SK-N-SH (cell line): ENCODE data around the gene TMEM54. TPM values are rescaled to one million over a fixed set of nuclear protein-coding genes. Genes with fewer than 3 reads are reported as not detected.

Source experiments
- CTCF ChIA-PET: fragments of 300-600, 350-600 bp; formaldehyde crosslinking; extraction: SDS; loops from one replicate; lab custom pipeline; 2021; lab: Yijun Ruan, JAX
- POLR2A ChIA-PET: fragments of 350-600 bp; sonication (Branson Sonifier 250); formaldehyde crosslinking; extraction: SDS; loops from one replicate; lab custom pipeline; 2020; ENCODE audit warnings: antibody characterized with exemption, inconsistent platforms; lab: Yijun Ruan, JAX
- DNase-seq: peaks from one replicate; pipeline ENCODE4 v3.0.0; 2012
- H2AFZ ChIP-seq: fragments of 200-600 bp; sonication (generic); 2 replicates; pipeline ENCODE4 v1.8.1; 2016; ENCODE audit warnings: antibody characterized with exemption, mild to moderate bottlenecking, low read depth
- H3F3A ChIP-seq: fragments of 200-600 bp; sonication (generic); replicated peaks from 2 replicates; pipeline ENCODE3; 2016; ENCODE audit warnings: antibody characterized with exemption, mild to moderate bottlenecking; ENCODE audit not compliant: insufficient read depth
- H3K27ac ChIP-seq, 2 experiments: fragments of 200-500 bp in 1 of 2; fragments of 200-600 bp in 1 of 2; sonication (Bioruptor generic) in 1 of 2; sonication (generic), shearing (Covaris generic) in 1 of 2; 2 replicates each; pipeline versions ENCODE4 v1.5.1 to v1.6.1; 2014 to 2016; ENCODE audit warnings: low read depth in 2 of 2, inconsistent platforms in 1 of 2, low read length in 1 of 2, mild to moderate bottlenecking in 1 of 2, mixed read lengths in 1 of 2
- H3K27me3 ChIP-seq: fragments of 200-600 bp; sonication (generic), shearing (Covaris generic); 2 replicates; pipeline ENCODE4 v1.6.1; 2016; ENCODE audit warnings: mixed run types; ENCODE audit not compliant: insufficient read depth
- H3K36me3 ChIP-seq, 2 experiments: fragments of 200-500 bp in 1 of 2; fragments of 200-600 bp in 1 of 2; sonication (Bioruptor generic) in 1 of 2; sonication (generic) in 1 of 2; replicated peaks in 1 of 2; 2 replicates each; pipeline versions ENCODE3 to v1.5.1; 2014 to 2016; ENCODE audit warnings: low read length in 1 of 2, mild to moderate bottlenecking in 1 of 2; ENCODE audit not compliant: insufficient read depth in 2 of 2, control insufficient read depth in 1 of 2
- H3K4me1 ChIP-seq, 2 experiments: fragments of 200-500 bp in 1 of 2; fragments of 200-600 bp in 1 of 2; sonication (Bioruptor generic) in 1 of 2; sonication (generic), shearing (Covaris generic) in 1 of 2; 2 replicates each; pipeline versions ENCODE4 v1.5.1 to v1.6.1; 2014 to 2016; ENCODE audit warnings: low read depth in 1 of 2, low read length in 1 of 2, mixed run types in 1 of 2; ENCODE audit not compliant: insufficient read depth in 2 of 2, control insufficient read depth in 1 of 2
- H3K4me2 ChIP-seq: fragments of 200-600 bp; sonication (generic), shearing (Covaris generic); 2 replicates; pipeline ENCODE4 v1.6.1; 2017; ENCODE audit warnings: mixed run types
- H3K4me3 ChIP-seq, 2 experiments: fragments of 200-500 bp in 1 of 2; fragments of 200-600 bp in 1 of 2; sonication (Bioruptor generic) in 1 of 2; sonication (generic), shearing (Covaris generic) in 1 of 2; 2 replicates each; pipeline versions ENCODE4 v1.5.1 to v1.8.1; 2014 to 2016; ENCODE audit warnings: low read depth in 2 of 2, inconsistent platforms in 1 of 2, low read length in 1 of 2, mild to moderate bottlenecking in 1 of 2, mixed read lengths in 1 of 2, moderate library complexity in 1 of 2
- H3K79me2 ChIP-seq: fragments of 200-600 bp; sonication (generic); 2 replicates; pipeline ENCODE4 v1.8.1; 2017; ENCODE audit warnings: mild to moderate bottlenecking; ENCODE audit not compliant: insufficient read depth
- H3K9ac ChIP-seq: fragments of 200-600 bp; sonication (generic); 2 replicates; pipeline ENCODE4 v1.6.1; 2017; ENCODE audit warnings: mixed run types
- H3K9me2 ChIP-seq: fragments of 200-600 bp; sonication (generic); 2 replicates; pipeline ENCODE4 v1.6.1; 2017; ENCODE audit warnings: mixed run types
- H3K9me3 ChIP-seq: fragments of 200-600 bp; sonication (generic); 2 replicates; pipeline ENCODE4 v1.6.1; 2017; ENCODE audit warnings: mixed run types, mild to moderate bottlenecking, moderate library complexity
- H4K20me1 ChIP-seq: fragments of 200-600 bp; sonication (generic); 2 replicates; pipeline ENCODE4 v1.6.1; 2017; ENCODE audit warnings: mild to moderate bottlenecking, mixed run types; ENCODE audit not compliant: insufficient read depth
- EP300 ChIP-seq, 2 experiments: IDR thresholded peaks; 2 replicates each; pipeline versions ENCODE4 v1.4.0 to v1.6.1; 2012; ENCODE audit warnings: borderline replicate concordance in 1 of 2, low read depth in 1 of 2, low read length in 1 of 2
- MEF2A ChIP-seq: IDR thresholded peaks from 2 replicates; pipeline ENCODE4 v1.4.0; 2012; ENCODE audit warnings: low read depth, borderline replicate concordance
- RCOR1 ChIP-seq: fragments of 150-350 bp; IDR thresholded peaks from 2 replicates; pipeline ENCODE4 v1.6.1; 2017; ENCODE audit warnings: antibody characterized with exemption, low read length
- RFX5 ChIP-seq: IDR thresholded peaks from 2 replicates; pipeline ENCODE4 v1.6.1; 2012; ENCODE audit warnings: mild to moderate bottlenecking, improper control_type of control experiment, low read length
- TEAD4 ChIP-seq: IDR thresholded peaks from 2 replicates; pipeline ENCODE4 v1.4.0; 2012; ENCODE audit warnings: mild to moderate bottlenecking, borderline replicate concordance; ENCODE audit not compliant: insufficient read depth
- WGBS: methylation state at CpG from one replicate; pipeline ENCODE4 v1.1.6; 2017; ENCODE audit warnings: low lambda C conversion rate; 5-methylcytosine and 5-hydroxymethylcytosine counted together
- polyA plus RNA-seq, 3 experiments: library from polyadenylated mRNA; depleted of rRNA; stranded (reverse); fragments of >200 nt; gene quantifications; 2 replicates each; pipeline ENCODE4 v1.2.3, GENCODE V29; 2012
- TF ChIP-seq, protein P1 (sequence below): IDR thresholded peaks from 2 replicates; pipeline ENCODE4; 2012

TMEM54 gene
- polyA plus RNA-seq, 1 of the 3 experiments (the other 2 are of a cell fraction) = 66.6 TPM

DNA sequence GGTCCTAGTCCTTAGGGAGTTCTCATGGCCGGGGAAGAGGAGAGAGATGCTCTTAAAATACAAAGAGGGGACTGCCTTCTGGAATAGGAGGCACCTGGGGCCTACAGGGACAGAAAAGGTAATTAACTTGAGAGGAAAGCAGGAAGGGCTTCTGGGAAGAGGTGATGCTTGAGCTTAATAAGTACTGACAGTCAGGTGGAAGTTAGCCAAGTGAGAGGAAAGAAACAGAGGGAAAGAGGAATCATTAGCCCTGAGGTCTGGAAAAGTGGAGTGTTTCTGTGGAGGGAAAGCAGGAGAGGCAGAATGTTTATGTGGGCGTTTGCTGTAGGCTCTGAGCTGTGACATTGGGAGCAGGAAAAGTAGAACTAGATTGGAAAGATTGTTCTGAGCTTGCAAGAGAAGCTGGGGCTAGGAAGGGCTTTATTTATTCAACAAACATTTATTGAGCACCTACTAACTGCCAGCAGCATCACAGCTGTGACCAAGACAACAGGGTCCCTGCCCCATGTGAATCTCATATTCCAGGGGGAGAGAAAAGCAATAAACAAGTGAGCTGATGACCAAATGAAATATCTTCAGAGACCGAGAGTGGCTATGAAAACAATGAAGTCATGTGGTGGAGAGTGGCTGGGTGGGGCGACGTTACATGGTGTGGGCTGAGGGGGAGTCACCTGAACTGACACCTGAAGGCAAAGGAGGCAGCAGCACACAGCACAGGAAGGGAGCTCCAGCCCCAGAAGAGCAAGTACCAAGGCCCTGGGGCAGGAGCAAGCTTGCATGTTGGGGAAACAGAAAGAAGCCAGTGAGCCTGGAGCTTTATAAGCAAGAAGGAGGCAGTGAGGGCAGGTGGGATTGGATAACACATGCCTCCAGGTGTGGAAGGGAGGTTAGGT is 26.1 kb downstream of the TMEM54 start:
- Histone ChIP-seq H3K4me3 (no peak overlapping the region), H3K27me3 (no peaks in the 10 kb centered on the region), H4K20me1 (no peaks in the 10 kb centered on the region), H3K4me2 (no peak overlapping the region), H3K9me3 (no peaks in the 10 kb centered on the region), H2AFZ (no peak overlapping the region), H3F3A (peaks cover 8% of the 10 kb centered on the region), H3K79me2 (no peaks in the 10 kb centered on the region), H3K27ac (no peak overlapping the region), H3K9ac (no peak overlapping the region), H3K4me1 (peaks cover 0 to 27% of the 10 kb centered on the region in 2 experiments; a peak in 1 of 4 replicates), H3K36me3 (no peaks in the 10 kb centered on the region), H3K9me2 (no peaks in the 10 kb centered on the region)
- no peak for DNase-seq
- 57% methylated on average over 5 of the region's 5 CpGs for WGBS
- POLR2A ChIA-PET = no interaction called here
- TF ChIP-seq, protein P1, sequence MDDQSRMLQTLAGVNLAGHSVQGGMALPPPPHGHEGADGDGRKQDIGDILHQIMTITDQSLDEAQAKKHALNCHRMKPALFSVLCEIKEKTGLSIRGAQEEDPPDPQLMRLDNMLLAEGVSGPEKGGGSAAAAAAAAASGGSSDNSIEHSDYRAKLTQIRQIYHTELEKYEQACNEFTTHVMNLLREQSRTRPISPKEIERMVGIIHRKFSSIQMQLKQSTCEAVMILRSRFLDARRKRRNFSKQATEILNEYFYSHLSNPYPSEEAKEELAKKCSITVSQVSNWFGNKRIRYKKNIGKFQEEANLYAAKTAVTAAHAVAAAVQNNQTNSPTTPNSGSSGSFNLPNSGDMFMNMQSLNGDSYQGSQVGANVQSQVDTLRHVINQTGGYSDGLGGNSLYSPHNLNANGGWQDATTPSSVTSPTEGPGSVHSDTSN = peak; percentile 38
- TF ChIP-seq RCOR1 = no peak
- CTCF ChIA-PET = interaction anchor here (0.5 to 4.6 kb wide), 15 partner anchors 11 to 476 kb away, joined by 3 to 44 read pairs (median 6); partner anchors contain the start of gene HPCA

DNA sequence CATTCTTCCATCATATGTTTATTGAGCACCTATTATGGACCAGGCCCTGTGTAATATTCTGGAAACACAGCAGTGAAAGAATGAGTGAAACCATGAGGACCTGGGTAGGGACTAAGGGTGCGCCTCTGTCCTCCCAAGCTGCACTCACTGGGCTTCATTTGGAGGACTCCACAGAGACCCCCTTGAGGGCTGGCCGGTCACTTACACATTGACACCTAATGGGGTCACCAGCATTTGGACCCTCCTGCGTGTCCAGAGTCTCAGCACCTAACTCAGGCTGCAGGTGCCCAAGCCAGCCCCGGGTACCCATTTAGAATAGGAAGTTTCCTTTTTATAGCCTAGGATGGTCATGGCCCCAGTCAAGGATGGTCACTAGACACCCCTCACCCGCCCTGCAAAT is 27.7 kb downstream of the TMEM54 start:
- CTCF ChIA-PET = interaction anchor here (0.7 to 4.3 kb wide), 32 partner anchors 8 to 577 kb away, joined by 3 to 46 read pairs (median 5); partner anchors contain the start of genes AZIN2, HPCA, S100PBP and YARS1
- no peak for TF ChIP-seq TEAD4
- TF ChIP-seq EP300 (IDR thresholded peaks at IDR 0.05; ENCODE audit: borderline replicate concordance in 1 of 2, low read depth in 1 of 2, low read length in 1 of 2) = no peak
- no peak for DNase-seq
- H3K9ac ChIP-seq = no peak overlapping the region
- H4K20me1 ChIP-seq = no peaks in the 10 kb centered on the region
- H3F3A ChIP-seq = peaks cover 8% of the 10 kb centered on the region
- no peaks in the 10 kb centered on the region for H3K9me3 ChIP-seq
- no peaks in the 10 kb centered on the region for H3K9me2 ChIP-seq
- no peak overlapping the region for H2AFZ ChIP-seq
- no peak overlapping the region for H3K4me3 ChIP-seq
- H3K4me1 ChIP-seq = peaks cover 0 to 29% of the 10 kb centered on the region in 2 experiments; a peak in 1 of 4 replicates
- no peaks in the 10 kb centered on the region for H3K79me2 ChIP-seq
- H3K27me3 ChIP-seq = no peaks in the 10 kb centered on the region
- POLR2A ChIA-PET = no interaction called here
- no peak overlapping the region for H3K27ac ChIP-seq
- 36% methylated on average over 2 of the region's 5 CpGs for WGBS
- H3K4me2 ChIP-seq = no peak overlapping the region
- no peaks in the 10 kb centered on the region for H3K36me3 ChIP-seq

DNA sequence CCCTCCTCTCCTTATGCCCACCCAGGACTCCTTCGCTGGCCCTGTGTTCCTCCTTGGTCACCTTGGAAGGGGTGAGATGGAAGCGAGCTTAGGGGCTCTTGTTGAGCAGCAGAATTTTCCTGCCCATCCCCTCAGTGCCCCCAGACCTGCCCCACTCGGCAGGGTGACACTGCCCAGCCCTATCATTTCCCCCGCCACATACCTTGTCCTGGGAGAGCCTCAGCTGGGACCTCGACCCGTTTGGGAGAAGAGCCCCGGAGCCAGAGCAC is 29.1 kb downstream of the TMEM54 start:
- no peaks in the 10 kb centered on the region for H3K9me3 ChIP-seq
- no peak overlapping the region for H3K27ac ChIP-seq
- no peaks in the 10 kb centered on the region for H3K36me3 ChIP-seq
- WGBS = 73% methylated on average over 7 of the region's 7 CpGs
- H3K27me3 ChIP-seq = no peaks in the 10 kb centered on the region
- H3K4me1 ChIP-seq = peaks cover 0 to 17% of the 10 kb centered on the region in 2 experiments; a peak in 1 of 4 replicates
- H3K9ac ChIP-seq = no peak overlapping the region
- H4K20me1 ChIP-seq = no peaks in the 10 kb centered on the region
- H3K9me2 ChIP-seq = no peaks in the 10 kb centered on the region
- POLR2A ChIA-PET = no interaction called here
- no peak overlapping the region for H3K4me2 ChIP-seq
- no peak overlapping the region for H2AFZ ChIP-seq
- CTCF ChIA-PET = interaction anchor here (0.9 to 4.3 kb wide), 28 partner anchors 9 to 472 kb away, joined by 3 to 46 read pairs (median 7); partner anchors contain the start of genes AZIN2, HPCA, S100PBP and YARS1
- no peak for TF ChIP-seq MEF2A
- TF ChIP-seq RFX5 = no peak
- no peak overlapping the region for H3K4me3 ChIP-seq
- DNase-seq = no peak
- peaks cover 8% of the 10 kb centered on the region for H3F3A ChIP-seq
- H3K79me2 ChIP-seq = no peaks in the 10 kb centered on the region
